Nephron (organoid): ENCODE measurements around the gene SIPA1L3.

Experiments used
- H3K27ac Mint-ChIP-seq, 3 experiments: 2 replicates each; pipeline ENCODE4 v1.8.0; 2020; ENCODE audit warnings: mixed read lengths in 3 of 3, mild to moderate bottlenecking in 2 of 3, moderate library complexity in 1 of 3
- H3K27me3 Mint-ChIP-seq: 2 replicates; pipeline ENCODE4 v1.8.0; 2021; ENCODE audit warnings: low read depth, mild to moderate bottlenecking, moderate library complexity, mixed read lengths
- H3K36me3 Mint-ChIP-seq: 2 replicates; pipeline ENCODE4 v1.8.0; 2020; ENCODE audit warnings: low read depth, mixed read lengths
- H3K4me1 Mint-ChIP-seq: 2 replicates; pipeline ENCODE4 v1.8.0; 2020; ENCODE audit warnings: mixed read lengths
- H3K4me3 Mint-ChIP-seq, 3 experiments: 2 replicates each; pipeline ENCODE4 v1.8.0; 2020; ENCODE audit warnings: mild to moderate bottlenecking in 3 of 3, mixed read lengths in 3 of 3, moderate library complexity in 2 of 3
- H3K9me3 Mint-ChIP-seq: 2 replicates; pipeline ENCODE4 v1.8.0; 2020; ENCODE audit warnings: mixed read lengths
- TF ChIP-seq, protein P1 (sequence below), 3 experiments: fragments of 200-600 bp; sonication (generic); IDR thresholded peaks; one replicate each; pipeline ENCODE4 v1.5.0; 2021; ENCODE audit warnings: antibody characterized with exemption in 3 of 3; ENCODE audit not compliant: unreplicated experiment in 3 of 3

SIPA1L3 gene

DNA sequence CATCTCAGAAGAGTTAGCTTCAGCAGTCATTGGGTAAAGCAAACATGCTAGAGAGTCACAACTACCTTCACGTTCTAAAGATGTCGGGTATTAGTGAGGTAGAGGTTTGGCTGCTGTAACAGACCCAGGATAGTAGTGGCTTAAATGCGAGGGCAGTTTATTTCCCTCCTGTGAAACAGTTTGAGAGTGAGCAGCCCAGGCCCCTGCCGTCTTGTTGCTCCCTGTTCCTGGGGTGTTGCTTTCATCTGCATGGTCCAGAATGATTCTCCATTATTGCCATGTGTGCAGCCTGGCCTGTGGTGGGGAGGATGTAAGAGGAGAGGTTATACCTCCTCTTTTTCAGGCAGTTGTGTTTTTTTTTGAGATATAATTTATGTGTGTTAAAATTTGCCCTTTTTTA, 63.7 kb downstream of the SIPA1L3 start:
- peaks cover 19% of the 10 kb centered on the region for H3K9me3 Mint-ChIP-seq
- H3K4me3 Mint-ChIP-seq, result no peak overlapping the region
- TF ChIP-seq, protein P1, sequence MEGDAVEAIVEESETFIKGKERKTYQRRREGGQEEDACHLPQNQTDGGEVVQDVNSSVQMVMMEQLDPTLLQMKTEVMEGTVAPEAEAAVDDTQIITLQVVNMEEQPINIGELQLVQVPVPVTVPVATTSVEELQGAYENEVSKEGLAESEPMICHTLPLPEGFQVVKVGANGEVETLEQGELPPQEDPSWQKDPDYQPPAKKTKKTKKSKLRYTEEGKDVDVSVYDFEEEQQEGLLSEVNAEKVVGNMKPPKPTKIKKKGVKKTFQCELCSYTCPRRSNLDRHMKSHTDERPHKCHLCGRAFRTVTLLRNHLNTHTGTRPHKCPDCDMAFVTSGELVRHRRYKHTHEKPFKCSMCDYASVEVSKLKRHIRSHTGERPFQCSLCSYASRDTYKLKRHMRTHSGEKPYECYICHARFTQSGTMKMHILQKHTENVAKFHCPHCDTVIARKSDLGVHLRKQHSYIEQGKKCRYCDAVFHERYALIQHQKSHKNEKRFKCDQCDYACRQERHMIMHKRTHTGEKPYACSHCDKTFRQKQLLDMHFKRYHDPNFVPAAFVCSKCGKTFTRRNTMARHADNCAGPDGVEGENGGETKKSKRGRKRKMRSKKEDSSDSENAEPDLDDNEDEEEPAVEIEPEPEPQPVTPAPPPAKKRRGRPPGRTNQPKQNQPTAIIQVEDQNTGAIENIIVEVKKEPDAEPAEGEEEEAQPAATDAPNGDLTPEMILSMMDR (IDR thresholded peaks at IDR 0.05; ENCODE audit: unreplicated experiment in 3 of 3), result no peak
- H3K36me3 Mint-ChIP-seq, result peaks cover 32% of the 10 kb centered on the region
- no peaks in the 10 kb centered on the region for H3K4me1 Mint-ChIP-seq
- no peaks in the 10 kb centered on the region for H3K27me3 Mint-ChIP-seq
- H3K27ac Mint-ChIP-seq, result no peak overlapping the region

DNA sequence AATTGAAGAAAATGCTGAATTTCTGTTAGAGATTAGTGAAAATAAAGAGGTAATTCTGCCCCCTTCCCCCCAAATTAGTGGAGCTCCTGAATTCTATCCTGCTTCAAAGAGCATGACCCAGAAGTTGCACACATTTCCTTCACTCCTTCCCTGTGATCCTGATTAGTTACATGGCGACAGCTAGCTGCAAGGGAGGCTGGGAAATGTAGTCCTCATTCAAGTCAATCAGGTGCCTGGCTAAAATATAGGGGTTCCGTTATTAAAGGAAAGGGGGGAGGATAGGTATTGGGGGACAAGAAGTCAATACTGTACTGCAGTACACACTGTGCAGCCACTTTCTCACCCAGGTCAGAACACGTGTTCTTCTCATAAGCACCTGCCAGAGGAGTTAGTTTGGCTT, 65.8 kb downstream of the SIPA1L3 start:
- no peaks in the 10 kb centered on the region for H3K4me1 Mint-ChIP-seq
- H3K27me3 Mint-ChIP-seq, result no peaks in the 10 kb centered on the region
- no peak overlapping the region for H3K4me3 Mint-ChIP-seq

DNA sequence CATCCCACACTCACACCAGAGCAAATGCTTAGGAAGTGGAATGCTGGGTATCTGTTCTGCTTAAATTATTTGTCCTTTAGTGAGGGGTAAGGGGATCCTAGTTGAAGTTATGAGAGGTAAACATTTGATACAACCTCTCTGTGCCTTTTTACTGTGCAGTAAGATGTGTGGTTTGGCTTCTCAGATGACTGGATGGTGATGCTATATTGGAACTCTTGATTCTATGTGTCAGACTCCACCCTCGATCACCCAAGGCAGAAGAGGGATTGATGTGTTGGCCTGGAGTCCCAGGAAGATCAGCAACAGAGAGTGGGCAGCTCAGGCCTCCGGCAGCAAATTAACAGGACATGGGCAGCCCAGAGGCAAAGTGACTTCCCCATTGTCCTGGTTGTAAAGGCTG, 66.7 kb downstream of the SIPA1L3 start:
- Mint-ChIP-seq H3K27ac (no peak overlapping the region), H3K36me3 (peaks cover 36% of the 10 kb centered on the region), H3K4me1 (no peaks in the 10 kb centered on the region), H3K27me3 (no peaks in the 10 kb centered on the region), H3K9me3 (peaks cover 19% of the 10 kb centered on the region), H3K4me3 (no peak overlapping the region)
- TF ChIP-seq, protein P1 (IDR thresholded peaks at IDR 0.05; ENCODE audit: unreplicated experiment in 3 of 3), result no peak

More for the DNA sequence above, 65.8 kb downstream of the SIPA1L3 start:
- Mint-ChIP-seq H3K9me3 (peaks cover 19% of the 10 kb centered on the region), H3K36me3 (peaks cover 36% of the 10 kb centered on the region), H3K27ac (no peak overlapping the region)
- TF ChIP-seq, protein P1 (IDR thresholded peaks at IDR 0.05; ENCODE audit: unreplicated experiment in 3 of 3), result no peak

DNA sequence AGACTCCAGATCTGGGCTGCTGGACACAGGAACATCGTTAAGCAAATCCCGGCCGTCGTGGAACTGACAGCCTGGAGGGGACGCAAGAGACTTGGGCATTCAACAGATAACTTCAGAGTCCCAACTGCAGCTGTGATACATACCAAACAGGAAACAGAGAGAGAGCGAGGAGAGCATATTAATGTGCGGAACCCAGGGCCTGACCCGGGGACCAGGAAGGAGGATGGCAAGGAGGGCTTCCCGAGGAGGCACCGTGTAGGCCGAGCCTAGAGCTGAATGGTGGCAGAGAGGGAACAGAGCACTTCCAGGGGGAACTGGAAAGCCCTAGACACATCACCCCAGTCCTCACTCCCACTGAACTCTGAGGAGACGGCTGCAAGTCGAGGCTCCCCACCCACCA, 68.1 kb downstream of the SIPA1L3 start:
- TF ChIP-seq, protein P1 (IDR thresholded peaks at IDR 0.05; ENCODE audit: unreplicated experiment in 3 of 3), result no peak
- Mint-ChIP-seq H3K4me3 (no peak overlapping the region), H3K4me1 (peaks cover 5% of the 10 kb centered on the region), H3K36me3 (peaks cover 32% of the 10 kb centered on the region), H3K27me3 (no peaks in the 10 kb centered on the region), H3K27ac (no peak overlapping the region), H3K9me3 (peaks cover 16% of the 10 kb centered on the region)

DNA sequence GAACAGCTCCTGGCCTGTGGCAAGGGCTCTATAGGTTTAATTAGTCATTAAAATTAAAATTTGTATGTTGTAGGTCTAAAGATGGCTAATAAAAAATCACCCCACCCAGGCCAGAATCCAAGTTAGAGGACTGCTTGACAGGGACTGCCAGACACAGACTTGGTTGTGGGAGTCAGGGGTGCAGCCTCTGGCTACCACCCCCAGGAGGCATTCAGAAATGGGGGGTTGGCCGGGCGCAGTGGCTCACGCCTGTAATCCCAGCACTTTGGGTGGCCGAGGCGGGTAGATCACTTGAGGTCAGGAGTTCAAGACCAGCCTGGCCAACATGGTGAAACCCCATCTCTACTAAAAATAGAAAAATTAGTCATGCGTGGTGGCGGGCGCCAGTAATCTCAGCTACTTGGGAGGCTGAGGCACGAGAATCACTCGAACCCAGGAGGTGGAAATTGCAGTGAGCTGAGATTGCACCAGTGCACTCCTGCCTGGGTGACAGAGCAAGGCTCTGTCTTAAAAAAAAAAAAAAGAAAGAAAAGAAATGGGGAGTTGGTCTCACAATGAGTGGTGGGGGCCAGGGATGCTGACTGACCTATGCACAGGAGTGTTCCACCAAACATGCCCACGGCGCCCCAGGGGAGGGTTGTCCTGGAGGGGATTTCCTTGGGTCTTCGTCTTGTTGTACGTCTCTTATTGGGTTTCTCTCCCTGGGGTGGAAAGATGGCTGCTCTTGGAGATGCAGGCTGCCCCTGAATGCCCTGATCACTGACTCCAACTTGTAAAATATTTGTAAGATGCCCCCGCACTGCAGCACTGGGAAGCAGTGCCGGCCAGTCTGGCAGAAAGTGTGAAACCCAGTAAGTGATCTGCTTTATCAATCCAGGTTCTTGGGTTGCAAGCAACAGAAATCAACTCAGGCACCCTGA, 68.8 kb downstream of the SIPA1L3 start:
- H3K4me1 Mint-ChIP-seq, result peaks cover 12% of the 10 kb centered on the region
- H3K4me3 Mint-ChIP-seq, result no peak overlapping the region
- H3K27me3 Mint-ChIP-seq, result no peaks in the 10 kb centered on the region
- peaks cover 12% of the 10 kb centered on the region for H3K9me3 Mint-ChIP-seq
- TF ChIP-seq, protein P1 (IDR thresholded peaks at IDR 0.05; ENCODE audit: unreplicated experiment in 3 of 3), result no peak
- no peak overlapping the region for H3K27ac Mint-ChIP-seq
- H3K36me3 Mint-ChIP-seq, result peaks cover 29% of the 10 kb centered on the region

DNA sequence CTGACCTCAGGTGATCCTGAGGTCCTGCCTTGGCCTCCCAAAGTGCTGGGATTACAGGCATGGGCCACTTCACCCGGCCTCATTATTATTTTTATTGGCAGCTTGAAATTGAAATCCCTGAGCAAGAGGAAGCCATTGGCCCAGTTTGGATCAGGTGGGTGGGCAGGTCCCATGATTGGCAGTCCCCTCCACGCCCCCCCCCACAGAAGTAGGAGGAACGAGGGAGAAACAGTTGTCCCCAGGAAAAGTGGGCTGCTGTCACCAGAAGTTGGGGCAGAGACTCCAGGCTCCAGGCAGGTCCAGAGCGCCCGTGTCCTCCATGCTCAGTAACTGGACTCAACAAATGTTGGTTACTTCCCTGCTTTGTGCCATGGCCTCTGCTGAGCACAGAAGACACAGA, 70.4 kb downstream of the SIPA1L3 start:
- Mint-ChIP-seq H3K4me1 (peaks cover 25% of the 10 kb centered on the region), H3K27ac (peak overlapping the region in 1 of 3 experiments; percentile 18), H3K36me3 (peaks cover 18% of the 10 kb centered on the region), H3K27me3 (no peaks in the 10 kb centered on the region), H3K4me3 (no peak overlapping the region), H3K9me3 (peaks cover 3% of the 10 kb centered on the region)
- TF ChIP-seq, protein P1 (IDR thresholded peaks at IDR 0.05; ENCODE audit: unreplicated experiment in 3 of 3), result no peak
